HFF-Myc (cell line): ENCODE measurements around the gene JPT2.

ENCODE experiments used
- DNase-seq: peaks from one replicate; pipeline ENCODE4 v3.0.0-alpha.2; 2011; ENCODE audit warnings: low read depth; ENCODE audit errors: extremely low read depth
- H3K4me3 ChIP-seq: replicated peaks from 2 replicates; pipeline ENCODE4 v1.5.1; 2011; ENCODE audit warnings: low read depth, mild to moderate bottlenecking, control low read depth, low read length
- CTCF ChIP-seq: IDR thresholded peaks from 2 replicates; pipeline ENCODE4 v1.5.1; 2012; ENCODE audit warnings: mild to moderate bottlenecking, low read depth, low read length, control low read depth; ENCODE audit errors: missing control alignments

The JPT2 gene, protein sequence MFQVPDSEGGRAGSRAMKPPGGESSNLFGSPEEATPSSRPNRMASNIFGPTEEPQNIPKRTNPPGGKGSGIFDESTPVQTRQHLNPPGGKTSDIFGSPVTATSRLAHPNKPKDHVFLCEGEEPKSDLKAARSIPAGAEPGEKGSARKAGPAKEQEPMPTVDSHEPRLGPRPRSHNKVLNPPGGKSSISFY

GRCh38 chr16:1677942-1678499 is at the start of gene JPT2:
Gene JPT2, plus strand, starts transcription at chr16:1678279. Its CDS starts 34 bp downstream, at chr16:1678313.
- H3K4me3 ChIP-seq: peak within 1 kb of the TSS; percentile 86
- TF ChIP-seq CTCF: no peak
- peak; percentile 78 for DNase-seq

DNA sequence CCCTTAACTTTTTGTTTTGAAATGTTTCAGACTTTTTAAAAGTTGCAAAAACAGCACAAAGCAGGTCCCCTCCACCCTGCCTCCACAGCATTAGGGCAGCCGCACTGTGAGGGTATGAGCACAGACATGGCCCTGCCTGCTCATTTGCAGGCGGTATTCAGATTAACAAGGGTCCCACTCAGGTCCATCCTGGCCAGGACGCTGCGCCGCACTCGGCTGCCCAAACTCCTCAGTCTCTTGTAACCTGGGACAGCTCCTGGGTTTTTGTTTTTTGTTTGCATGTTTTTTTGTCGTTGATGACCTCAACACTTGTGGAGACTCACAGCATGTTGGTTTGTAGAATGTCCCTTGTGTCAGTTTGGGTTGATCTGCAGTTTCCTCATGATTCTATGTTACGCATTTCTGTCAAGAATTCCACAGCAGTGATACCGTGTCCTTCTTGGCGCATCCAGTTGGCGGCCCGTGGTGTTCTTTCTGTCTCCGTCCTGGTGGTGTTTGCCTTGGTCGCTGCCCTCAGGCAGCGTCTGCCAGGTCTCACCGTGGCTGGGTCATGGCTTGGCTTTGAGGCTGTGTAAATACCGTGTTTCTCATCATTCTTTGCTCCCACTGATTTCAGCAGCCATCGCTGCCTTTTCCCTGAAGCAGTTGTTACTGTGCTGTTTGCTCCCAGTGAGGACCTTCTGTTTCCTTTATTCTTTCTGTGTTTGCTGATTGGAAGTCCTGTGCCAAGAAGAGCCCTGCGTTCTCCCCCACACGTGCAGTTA is 47.4 kb upstream of the JPT2 start:
- no peak for TF ChIP-seq CTCF
- H3K4me3 ChIP-seq: no peak overlapping the region
- no peak for DNase-seq

DNA sequence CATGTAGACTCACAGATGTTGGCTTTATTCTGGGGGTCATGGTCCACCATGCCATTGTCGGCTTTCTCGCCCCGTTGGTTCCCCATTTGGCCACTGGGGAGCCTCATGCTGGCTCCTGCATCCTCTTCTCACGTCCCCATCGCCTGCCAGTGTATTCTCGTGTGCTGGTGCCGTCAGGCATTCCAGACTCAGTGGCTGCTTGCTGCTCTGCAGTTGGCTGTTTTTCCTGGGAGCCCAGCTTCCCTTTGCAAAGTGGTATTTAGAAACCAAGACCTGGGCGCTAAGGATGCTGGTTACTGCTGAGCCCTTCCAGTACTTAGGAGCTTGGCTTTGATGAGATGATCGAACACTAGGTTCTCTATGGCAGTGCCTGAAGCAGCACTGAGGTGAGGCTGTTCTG is 46.8 kb upstream of the JPT2 start:
- DNase-seq: no peak
- no peak for TF ChIP-seq CTCF
- no peak overlapping the region for H3K4me3 ChIP-seq

GRCh38 chr16:1631931-1632637 is 46.0 kb upstream of the JPT2 start:
- no peak for TF ChIP-seq CTCF
- DNase-seq: no peak

DNA sequence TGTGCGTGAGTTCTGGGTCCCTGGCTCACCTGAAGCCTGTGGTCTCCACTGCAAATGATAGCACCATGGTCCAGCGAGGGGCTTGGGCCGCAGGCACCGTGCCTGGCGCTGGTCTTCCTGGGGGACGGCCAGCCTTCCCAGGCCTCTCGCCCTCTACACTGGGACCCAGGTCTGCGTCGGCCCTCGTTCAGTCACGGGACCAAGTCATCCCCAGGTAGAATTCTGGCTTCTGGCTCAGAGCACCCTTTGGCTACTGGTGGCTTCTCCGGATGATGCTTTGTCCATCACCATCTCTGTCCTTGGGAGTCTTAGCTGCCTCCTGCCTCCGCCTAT is 45.5 kb upstream of the JPT2 start:
- H3K4me3 ChIP-seq: no peak overlapping the region
- no peak for TF ChIP-seq CTCF
- no peak for DNase-seq

More at GRCh38 chr16:1631931-1632637, 46.0 kb upstream of the JPT2 start:
- no peak overlapping the region for H3K4me3 ChIP-seq

DNA sequence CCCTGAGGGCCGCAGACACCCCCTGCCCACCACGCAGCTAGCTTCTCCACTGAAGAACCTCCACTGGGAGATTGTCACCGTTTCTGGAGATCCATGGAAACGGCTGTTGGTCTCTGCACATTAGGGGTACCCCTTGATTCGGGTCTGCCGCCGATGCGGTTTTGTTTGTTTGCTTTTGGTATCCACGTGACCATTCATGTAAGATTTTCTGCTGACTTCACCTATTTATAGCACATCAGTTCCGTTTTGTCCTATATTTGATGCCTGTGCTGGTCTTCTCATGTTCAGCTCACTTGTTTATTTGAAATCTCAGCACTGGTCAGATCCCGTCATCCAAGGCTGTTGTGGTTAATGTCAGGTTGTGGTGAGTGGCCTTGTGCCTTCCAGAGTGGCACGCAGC is 44.8 kb upstream of the JPT2 start:
- TF ChIP-seq CTCF: no peak
- no peak for DNase-seq
- H3K4me3 ChIP-seq: no peak overlapping the region
